Esophagus muscularis mucosa (tissue), 4 donors: ENCODE measurements around the gene MRPL43.

Experiments used
- CTCF ChIP-seq, 3 experiments: fragments of 200-600 bp in 2 of 3; fragments of 450-650 bp in 1 of 3; sonication (generic) in 2 of 3; IDR thresholded peaks; one replicate each; pipeline ENCODE4 v1.5.1; 2017 to 2019; ENCODE audit warnings: antibody characterized with exemption in 3 of 3, mild to moderate bottlenecking in 2 of 3, moderate library complexity in 1 of 3
- EP300 ChIP-seq: sonication (generic); formaldehyde crosslinking; IDR thresholded peaks from one replicate; pipeline ENCODE4 v1.6.1; 2017; ENCODE audit warnings: antibody characterized with exemption
- POLR2A ChIP-seq: fragments of 450-650 bp; IDR thresholded peaks from one replicate; pipeline ENCODE4 v1.6.1; 2017; ENCODE audit warnings: antibody characterized with exemption, moderate library complexity, mild to moderate bottlenecking, low read depth
- POLR2AphosphoS5 ChIP-seq, 2 donors: sonication (generic); formaldehyde crosslinking; IDR thresholded peaks; one replicate each; pipeline ENCODE4 v1.6.1; 2017; ENCODE audit warnings: antibody characterized with exemption in 2 of 2

- TF ChIP-seq CTCF (IDR thresholded peaks at IDR 0.05) (no peak), POLR2A (no peak), POLR2AphosphoS5 (IDR thresholded peaks at IDR 0.05) (no peak), EP300 (no peak)
Measured at GRCh38 chr10:100983868-100984671, 3.2 kb downstream of the MRPL43 start.
